Measurements from ENCODE around the gene TMEM38A. TPM values are rescaled to one million over a fixed set of nuclear protein-coding genes. Genes with fewer than 3 reads are reported as not detected.
A peak's percentile ranks its signal among the peaks of the same experiment; 100 is the strongest.

The TMEM38A gene
- total and polyA plus RNA-seq, 9 of the 15 experiments (the other 6 are each of a cell fraction or from before 2014, with no cell fraction given): 0.35 to 2.1 (median 1.2) TPM

- no TSS peak for BruUV-seq (replicated peaks)
- DNase-seq (ENCODE audit: extremely low read depth in 1 of 4, low spot score in 3 of 4) (peak in 3 of 4 experiments; percentile 52 to 72 (median 59)), ATAC-seq (peak; percentile 61), FAIRE-seq (peak; percentile 77)
- WGBS (ENCODE audit: insufficient coverage, low coverage, missing lambda C conversion rate): 0% methylated on average over 1 of the region's 1 CpG
- H3K4me1 ChIP-seq (replicated peaks in 1 of 2; ENCODE audit: control insufficient read depth in 2 of 2, insufficient read depth in 2 of 2, low read length in 2 of 2): peaks cover 14 to 15% of the 10 kb centered on the region in 2 experiments; a peak in 4 of 5 replicates
- no peak overlapping the region for H3K4me2 ChIP-seq (ENCODE audit: insufficient read depth, low read length)
- TF ChIP-seq NFYB (IDR thresholded peaks at IDR 0.05; ENCODE audit: extremely low read depth, insufficient read length) (peak; percentile 29), GABPB1 (CRISPR knock-in tag; IDR thresholded peaks at IDR 0.05) (no peak)
- no peak overlapping the region for H3K9ac ChIP-seq (ENCODE audit: insufficient read depth in 1 of 2, low read depth in 2 of 2, low read length in 2 of 2)
- in situ Hi-C loops (cut with MboI): no loop called here
- peaks cover 98% of the 10 kb centered on the region for H3K79me2 ChIP-seq (ENCODE audit: control insufficient read depth, insufficient read depth, low read length)
- no peaks in the 10 kb centered on the region for H3K27me3 ChIP-seq (ENCODE audit: control insufficient read depth in 2 of 2, insufficient read depth in 2 of 2, low read length in 2 of 2)
- H3K4me3 ChIP-seq: no peak overlapping the region
- no peak overlapping the region for H3K27ac ChIP-seq (ENCODE audit: extremely low read depth, low read depth, low read length)
- H3K36me3 ChIP-seq (ENCODE audit: control insufficient read depth, insufficient read depth, low read length): peaks cover 17% of the 10 kb centered on the region; the same call in 2 of the 3 replicates
- no peak overlapping the region for H2AFZ ChIP-seq (ENCODE audit: low read depth, low read length)
- H4K20me1 ChIP-seq (replicated peaks; ENCODE audit: control insufficient read depth, insufficient read depth, low read length): peaks cover 90% of the 10 kb centered on the region
- ChIA-PET CTCF (ENCODE audit: low intra/inter-chr PET ratio) (interaction anchor here (0.5 kb wide), 1 partner anchor 32 kb away, joined by 3 read pairs; no protein-coding TSS in a partner anchor), POLR2A (interaction anchor here (1.2 to 5.6 kb wide), 5 partner anchors 8 to 34 kb away, joined by 3 to 52 read pairs (median 4); partner anchors contain the start of gene MED26)
- H3K9me3 ChIP-seq (replicated peaks; ENCODE audit: control insufficient read depth, insufficient read depth, low read depth, low read length): no peaks in the 10 kb centered on the region
- intact Hi-C loops (cut with micrococcal nuclease): no loop called here
- peaks cover 15% of the 10 kb centered on the region for H3K9me1 ChIP-seq (ENCODE audit: control insufficient read depth, insufficient read depth, low read length)
Observed at GRCh38 chr19:16615808-16616207, 45.1 kb upstream of the TMEM38A start.

GRCh38 chr19:16618248-16618647, 42.7 kb upstream of the TMEM38A start:
- Histone ChIP-seq H3K4me3 (no peak overlapping the region), H4K20me1 (replicated peaks; ENCODE audit: control insufficient read depth, insufficient read depth, low read length) (peaks cover 94% of the 10 kb centered on the region), H3K9me1 (ENCODE audit: control insufficient read depth, insufficient read depth, low read length) (peaks cover 15% of the 10 kb centered on the region), H3K36me3 (ENCODE audit: control insufficient read depth, insufficient read depth, low read length) (peaks cover 25% of the 10 kb centered on the region; the same call in 2 of the 3 replicates), H3K4me1 (replicated peaks in 1 of 2; ENCODE audit: control insufficient read depth in 2 of 2, insufficient read depth in 2 of 2, low read length in 2 of 2) (peaks cover 2 to 5% of the 10 kb centered on the region in 2 experiments; a peak in 4 of 5 replicates), H3K9ac (ENCODE audit: insufficient read depth in 1 of 2, low read depth in 2 of 2, low read length in 2 of 2) (peak overlapping the region in 1 of 2 experiments; percentile 77; a peak in 2 of 4 replicates), H3K79me2 (ENCODE audit: control insufficient read depth, insufficient read depth, low read length) (peaks cover 98% of the 10 kb centered on the region), H2AFZ (ENCODE audit: low read depth, low read length) (no peak overlapping the region), H3K9me3 (replicated peaks; ENCODE audit: control insufficient read depth, insufficient read depth, low read depth, low read length) (no peaks in the 10 kb centered on the region), H3K27me3 (ENCODE audit: control insufficient read depth in 2 of 2, insufficient read depth in 2 of 2, low read length in 2 of 2) (no peaks in the 10 kb centered on the region), H3K4me2 (ENCODE audit: insufficient read depth, low read length) (no peak overlapping the region), H3K27ac (ENCODE audit: extremely low read depth, low read depth, low read length) (no peak overlapping the region; the same call in 2 of the 3 replicates)
- TF ChIP-seq REST (IDR thresholded peaks at IDR 0.05; ENCODE audit: borderline replicate concordance) (0 out of 2 replicates have a peak, but pooled peaks have one; percentile 6), REST (CRISPR knock-in tag; IDR thresholded peaks at IDR 0.05; ENCODE audit: low read depth) (no peak), EZH2 (IDR thresholded peaks at IDR 0.05; ENCODE audit: borderline replicate concordance, low read depth, low read length) (no peak)
- no TSS peak for BruUV-seq (replicated peaks)
- intact Hi-C loops (cut with micrococcal nuclease) (no loop called here), in situ Hi-C loops (cut with MboI) (no loop called here)
- FAIRE-seq (no peak), DNase-seq (ENCODE audit: extremely low read depth in 1 of 4, low spot score in 3 of 4) (no peak), ATAC-seq (no peak; the same call in 2 of the 3 replicates)
- 91% methylated on average over 6 of the region's 7 CpGs for WGBS (ENCODE audit: insufficient coverage, low coverage, missing lambda C conversion rate)
- ChIA-PET POLR2A (interaction anchor here (0.6 to 2.2 kb wide), 6 partner anchors 8 to 46 kb away, joined by 3 to 11 read pairs (median 4); no protein-coding TSS in a partner anchor), CTCF (ENCODE audit: low intra/inter-chr PET ratio) (no interaction called here)
